ENCODE data around the gene CLUH.
"Not testable (repeated sequence)": the region's sequence is repeated elsewhere in the genome, so short reads cannot be mapped to it uniquely, and the experiment has no call there.

Gene CLUH

DNA sequence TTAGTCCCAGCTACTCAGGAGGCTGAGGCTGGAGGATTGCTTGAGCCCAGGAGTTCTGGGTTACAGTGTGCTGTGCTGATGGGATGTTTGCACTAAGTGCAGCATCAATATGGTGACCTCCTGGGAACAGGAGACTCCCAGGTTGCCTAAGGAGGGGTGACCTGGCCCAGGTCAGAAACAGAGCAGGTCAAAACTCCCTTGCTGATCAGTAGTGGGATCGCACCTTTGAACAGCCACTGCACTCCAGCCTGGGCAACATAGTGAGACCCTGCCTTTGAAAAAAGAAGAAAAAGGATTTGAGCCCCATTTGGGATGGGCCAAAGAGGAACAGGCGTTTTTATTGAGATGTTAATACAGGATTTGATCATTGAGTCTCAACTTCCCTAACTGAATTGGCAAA, 30.6 kb downstream of the CLUH start:
- TF ChIP-seq, protein P1, sequence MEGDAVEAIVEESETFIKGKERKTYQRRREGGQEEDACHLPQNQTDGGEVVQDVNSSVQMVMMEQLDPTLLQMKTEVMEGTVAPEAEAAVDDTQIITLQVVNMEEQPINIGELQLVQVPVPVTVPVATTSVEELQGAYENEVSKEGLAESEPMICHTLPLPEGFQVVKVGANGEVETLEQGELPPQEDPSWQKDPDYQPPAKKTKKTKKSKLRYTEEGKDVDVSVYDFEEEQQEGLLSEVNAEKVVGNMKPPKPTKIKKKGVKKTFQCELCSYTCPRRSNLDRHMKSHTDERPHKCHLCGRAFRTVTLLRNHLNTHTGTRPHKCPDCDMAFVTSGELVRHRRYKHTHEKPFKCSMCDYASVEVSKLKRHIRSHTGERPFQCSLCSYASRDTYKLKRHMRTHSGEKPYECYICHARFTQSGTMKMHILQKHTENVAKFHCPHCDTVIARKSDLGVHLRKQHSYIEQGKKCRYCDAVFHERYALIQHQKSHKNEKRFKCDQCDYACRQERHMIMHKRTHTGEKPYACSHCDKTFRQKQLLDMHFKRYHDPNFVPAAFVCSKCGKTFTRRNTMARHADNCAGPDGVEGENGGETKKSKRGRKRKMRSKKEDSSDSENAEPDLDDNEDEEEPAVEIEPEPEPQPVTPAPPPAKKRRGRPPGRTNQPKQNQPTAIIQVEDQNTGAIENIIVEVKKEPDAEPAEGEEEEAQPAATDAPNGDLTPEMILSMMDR (conservative IDR thresholded peaks at IDR 0.05): no peak
- no peak for TF ChIP-seq ZFX (IDR thresholded peaks at IDR 0.05)
- H3K27ac ChIP-seq: no peak overlapping the region

DNA sequence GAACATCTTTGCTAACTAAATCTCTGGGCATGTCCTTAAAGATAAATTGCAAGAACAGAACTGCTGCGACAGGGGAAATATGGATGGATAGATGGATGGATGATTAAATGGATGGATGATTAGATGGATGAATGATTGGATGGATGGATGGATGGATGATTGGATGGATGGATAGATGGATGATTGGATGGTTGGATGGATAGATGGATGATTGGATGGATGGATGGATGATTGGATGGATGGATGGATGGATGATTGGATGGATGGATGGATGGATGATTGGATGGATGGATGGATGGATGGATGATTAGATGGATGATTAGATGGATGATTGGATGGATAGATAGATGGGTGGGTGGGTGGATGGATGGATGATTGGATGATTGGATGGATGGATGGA, 32.3 kb downstream of the CLUH start:
- not testable (repeated sequence) for H3K27ac ChIP-seq

DNA sequence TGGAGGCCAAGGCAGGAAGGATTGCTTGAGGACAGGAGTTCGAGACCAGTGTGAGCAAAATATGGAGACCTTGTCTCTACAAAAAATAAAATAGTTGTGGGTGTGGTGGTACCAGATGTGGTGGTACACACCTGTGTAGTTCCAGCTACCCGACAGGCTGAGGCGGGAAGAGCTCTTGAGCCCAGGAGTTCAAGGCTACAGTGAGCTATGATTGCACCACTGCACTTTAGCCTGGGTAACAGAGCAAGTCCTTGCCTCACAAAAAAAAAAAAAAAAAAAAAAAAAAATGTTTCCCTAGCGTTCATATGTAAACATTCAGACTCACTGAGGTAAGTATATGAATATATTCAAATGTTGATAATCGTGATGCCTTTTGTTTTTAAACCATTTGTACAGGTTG, 39.5 kb downstream of the CLUH start:
- no peak overlapping the region for H3K27ac ChIP-seq
- TF ChIP-seq, protein P1 (conservative IDR thresholded peaks at IDR 0.05): no peak
- TF ChIP-seq ZFX (IDR thresholded peaks at IDR 0.05): no peak

DNA sequence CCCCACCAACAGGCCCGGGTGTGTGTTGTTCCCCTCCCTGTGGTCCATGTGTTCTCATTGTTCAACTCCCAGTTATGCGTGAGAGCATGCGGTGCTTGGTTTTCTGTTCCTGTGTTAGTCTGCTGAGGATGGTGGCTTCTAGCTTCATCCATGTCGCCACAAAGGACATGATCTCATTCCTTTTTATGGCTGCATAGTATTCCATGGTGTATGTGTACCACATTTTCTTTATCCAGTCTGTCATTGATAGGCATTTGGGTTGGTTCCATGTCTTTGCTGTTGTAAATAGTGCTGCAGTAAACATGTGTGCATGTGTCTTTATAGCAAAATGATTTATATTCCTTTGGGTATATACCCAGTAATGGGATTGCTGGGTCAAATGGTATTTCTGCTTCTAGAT, 51.2 kb downstream of the CLUH start:
- not testable (repeated sequence) for H3K27ac ChIP-seq

DNA sequence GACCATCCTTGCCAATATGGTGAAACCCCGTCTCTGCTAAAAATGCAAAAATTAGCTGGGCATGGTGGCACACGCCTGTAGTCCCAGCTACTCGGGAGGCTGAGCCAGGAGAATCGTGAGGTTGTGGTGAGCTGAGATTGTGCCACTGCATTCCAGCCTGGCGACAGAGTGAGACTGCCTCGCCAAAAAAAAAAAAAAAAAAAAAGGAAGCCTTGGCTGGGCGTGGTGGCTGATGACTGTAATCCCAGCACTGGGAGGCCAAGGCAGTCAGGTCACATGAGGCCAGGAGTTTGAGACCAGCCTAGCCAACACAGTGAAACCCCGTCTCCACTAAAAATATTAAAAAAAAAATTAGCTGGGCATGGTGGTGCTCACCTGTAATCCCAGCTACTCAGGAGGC, 52.2 kb downstream of the CLUH start:
- H3K27ac ChIP-seq: not testable (repeated sequence)

DNA sequence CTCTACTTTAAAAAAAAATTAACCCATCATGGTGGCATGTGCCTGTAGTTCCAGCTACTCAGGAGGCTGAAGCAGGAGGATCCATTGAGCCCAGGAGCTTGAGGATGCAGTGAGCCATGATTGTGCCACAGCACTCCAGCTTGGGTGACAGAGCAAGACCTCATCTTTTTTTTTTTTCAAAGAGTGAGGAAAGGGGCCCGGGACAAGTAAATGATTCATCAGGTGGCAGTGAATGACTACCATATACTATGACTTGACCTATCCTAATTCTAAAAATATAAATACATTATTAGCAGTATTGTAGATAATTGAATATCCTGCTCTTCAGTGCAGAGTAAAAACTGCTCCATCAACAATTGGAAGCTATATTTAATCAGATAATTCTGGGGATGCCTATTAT, 55.3 kb downstream of the CLUH start:
- H3K27ac ChIP-seq: no peak overlapping the region
- TF ChIP-seq, protein P1 (conservative IDR thresholded peaks at IDR 0.05): no peak
- no peak for TF ChIP-seq ZFX (IDR thresholded peaks at IDR 0.05)

DNA sequence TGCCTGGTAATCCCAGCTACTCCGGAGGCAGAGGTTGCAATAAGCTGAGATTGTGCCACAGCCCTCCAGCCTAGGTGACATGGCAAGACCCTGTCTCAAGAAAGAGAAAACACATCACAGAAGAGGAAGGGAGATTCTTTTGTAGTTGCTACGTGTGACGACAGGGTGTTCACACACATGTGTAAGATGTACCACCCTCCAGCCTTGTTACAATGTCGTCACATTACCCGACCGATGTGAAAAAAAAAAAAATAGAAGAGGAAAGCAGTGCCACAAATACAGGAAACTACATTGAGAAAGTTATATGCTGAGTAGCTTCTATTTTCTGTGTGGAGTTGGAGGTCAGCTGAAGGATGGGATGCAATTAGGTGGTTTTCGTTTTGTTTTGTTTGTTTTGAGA, 56.0 kb downstream of the CLUH start:
- no peak overlapping the region for H3K27ac ChIP-seq

DNA sequence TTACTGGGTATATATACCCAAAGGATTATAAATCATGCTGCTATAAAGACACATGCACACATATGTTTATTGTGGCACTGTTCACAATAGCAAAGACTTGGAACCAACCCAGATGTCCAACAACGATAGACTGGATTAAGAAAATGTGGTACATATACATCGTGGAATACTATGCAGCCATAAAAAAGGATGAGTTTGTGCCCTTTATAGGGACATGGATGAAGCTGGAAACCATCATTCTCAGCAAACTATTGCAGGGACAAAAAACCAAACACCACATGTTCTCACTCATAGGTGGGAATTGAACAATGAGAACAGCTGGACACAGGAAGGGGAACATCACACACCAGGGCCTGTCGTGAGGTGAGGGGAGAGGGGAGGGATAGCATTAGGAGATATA, 58.7 kb downstream of the CLUH start:
- H3K27ac ChIP-seq: not testable (repeated sequence)

More for the DNA sequence above, 56.0 kb downstream of the CLUH start:
- TF ChIP-seq ZFX (IDR thresholded peaks at IDR 0.05): no peak
- TF ChIP-seq, protein P1 (conservative IDR thresholded peaks at IDR 0.05): no peak

DNA sequence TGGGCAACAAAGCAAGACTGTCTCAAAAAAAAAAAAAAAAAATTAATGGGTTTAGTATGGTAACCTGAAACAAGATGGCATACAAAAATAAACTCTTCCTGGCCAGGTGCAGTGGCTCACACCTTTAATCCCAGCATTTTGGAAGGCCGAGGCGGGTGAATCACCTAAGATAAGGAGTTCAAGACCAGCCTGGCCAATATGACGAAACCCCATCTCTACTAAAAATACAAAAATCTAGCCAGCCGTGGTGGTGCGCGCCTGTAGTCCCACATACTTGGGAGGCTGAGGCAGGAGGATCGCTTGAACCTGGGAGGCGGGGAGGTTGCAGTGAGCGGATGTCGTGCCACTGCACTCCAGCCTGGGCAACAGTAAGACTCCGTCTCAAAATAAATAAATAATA, 62.4 kb downstream of the CLUH start:
- TF ChIP-seq, protein P1 (conservative IDR thresholded peaks at IDR 0.05): no peak
- no peak for TF ChIP-seq ZFX (IDR thresholded peaks at IDR 0.05)
- H3K27ac ChIP-seq: no peak overlapping the region

DNA sequence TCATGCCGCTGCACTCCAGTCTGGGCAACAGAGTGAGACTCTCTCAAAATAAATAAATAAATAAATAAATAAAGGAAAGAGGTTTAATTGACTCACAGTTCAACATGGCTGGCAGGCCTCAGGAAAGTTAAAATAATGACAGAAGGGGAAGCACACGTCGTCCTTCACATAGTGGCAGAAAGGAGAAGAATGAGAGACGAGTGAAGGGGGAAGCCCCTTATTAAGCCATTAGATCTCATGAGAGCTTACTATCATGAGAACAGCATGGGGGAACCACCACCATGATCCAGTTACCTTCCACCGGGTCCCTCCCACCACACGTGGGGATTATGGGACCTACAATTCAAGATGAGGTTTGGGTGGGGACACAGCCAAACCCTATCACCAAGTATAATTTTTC, 63.6 kb downstream of the CLUH start:
- H3K27ac ChIP-seq: no peak overlapping the region
- TF ChIP-seq, protein P1 (conservative IDR thresholded peaks at IDR 0.05): no peak
- no peak for TF ChIP-seq ZFX (IDR thresholded peaks at IDR 0.05)
